Urinary bladder (tissue), 4 donors: ENCODE data around the gene IL10RA. TPM values are rescaled to one million over a fixed set of nuclear protein-coding genes. Genes with fewer than 3 reads are reported as not detected.
"Not testable (repeated sequence)": the region's sequence is repeated elsewhere in the genome, so short reads cannot be mapped to it uniquely, and the experiment has no call there.

ENCODE experiments used
- DNase-seq: peaks from one replicate; pipeline ENCODE4 v3.0.0-alpha.2; 2015; ENCODE audit errors: extremely low spot score
- H3K27ac ChIP-seq: one replicate; pipeline ENCODE4 v1.5.1; 2013; ENCODE audit warnings: low read depth, mild to moderate bottlenecking, moderate library complexity
- H3K36me3 ChIP-seq: one replicate; pipeline ENCODE4 v1.6.1; 2013; ENCODE audit warnings: mild to moderate bottlenecking, moderate library complexity; ENCODE audit not compliant: insufficient read depth
- H3K4me1 ChIP-seq: one replicate; pipeline ENCODE4 v1.6.1; 2013; ENCODE audit warnings: mild to moderate bottlenecking, moderate library complexity; ENCODE audit not compliant: insufficient read depth
- H3K4me3 ChIP-seq: one replicate; pipeline ENCODE4 v1.5.1; 2013; ENCODE audit warnings: low read depth, low read length
- WGBS: extraction: QIAGEN DNeasy Blood & Tissue Kit; methylation state at CpG from one replicate; pipeline ENCODE4 v1.1.7; 2013; 5-methylcytosine and 5-hydroxymethylcytosine counted together
- polyA plus RNA-seq: library from polyadenylated mRNA; stranded (reverse); fragments of 200-250 nt; gene quantifications from one replicate; pipeline ENCODE4 v1.2.3, GENCODE V29; 2013
- total RNA-seq: library from RNA; depleted of rRNA; stranded (reverse); fragments of >200 nt; gene quantifications from one replicate; pipeline ENCODE4 v1.2.3, GENCODE V29; 2014
- donor health status: healthy with polysubstance abuse.
- donor health status: healthy.

Gene IL10RA
- total and polyA plus RNA-seq, 2 donors = 8.7 to 10.8 TPM

- Histone ChIP-seq H3K27ac (no peak overlapping the region), H3K4me1 (no peaks in the 10 kb centered on the region), H3K4me3 (no peak overlapping the region), H3K36me3 (no peaks in the 10 kb centered on the region)
- no peak for DNase-seq
- 40% methylated on average over 9 of the region's 9 CpGs for WGBS
Measured at GRCh38 chr11:117972629-117973502, 13.3 kb upstream of the IL10RA start.

- 86% methylated on average over 4 of the region's 4 CpGs for WGBS
- no peaks in the 10 kb centered on the region for H3K4me1 ChIP-seq
- no peaks in the 10 kb centered on the region for H3K36me3 ChIP-seq
- DNase-seq = no peak
- H3K4me3 ChIP-seq = no peak overlapping the region
- no peak overlapping the region for H3K27ac ChIP-seq
Measured at GRCh38 chr11:117973503-117973860, 12.7 kb upstream of the IL10RA start.

GRCh38 chr11:117976445-117976844, 9.7 kb upstream of the IL10RA start:
- no peaks in the 10 kb centered on the region for H3K4me1 ChIP-seq
- H3K27ac ChIP-seq = no peak overlapping the region
- no peaks in the 10 kb centered on the region for H3K36me3 ChIP-seq
- WGBS = 89% methylated on average over 4 of the region's 4 CpGs
- H3K4me3 ChIP-seq = no peak overlapping the region
- DNase-seq = no peak

DNA sequence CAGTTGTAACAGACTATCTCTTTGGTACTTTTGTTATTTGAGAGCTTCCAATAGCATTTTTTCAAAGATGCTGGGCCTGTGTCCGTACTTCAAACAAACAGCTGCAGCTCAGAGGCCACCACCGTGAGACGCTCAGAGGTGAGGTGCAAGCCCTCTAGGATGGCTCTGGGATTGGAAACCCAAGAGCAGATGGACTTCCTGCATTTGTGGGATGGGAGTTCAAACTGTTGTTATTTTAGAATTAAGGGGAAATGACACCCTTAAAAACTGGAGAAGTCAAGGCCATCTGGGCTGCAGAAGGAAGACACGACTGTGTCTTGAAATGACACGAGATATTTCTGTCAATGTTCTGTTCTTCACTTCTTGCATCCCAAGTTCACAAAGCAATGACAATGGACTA, 9.2 kb upstream of the IL10RA start:
- Histone ChIP-seq H3K27ac (no peak overlapping the region), H3K4me3 (no peak overlapping the region), H3K4me1 (no peaks in the 10 kb centered on the region), H3K36me3 (no peaks in the 10 kb centered on the region)
- DNase-seq = no peak
- WGBS = 86% methylated on average over 5 of the region's 5 CpGs

DNA sequence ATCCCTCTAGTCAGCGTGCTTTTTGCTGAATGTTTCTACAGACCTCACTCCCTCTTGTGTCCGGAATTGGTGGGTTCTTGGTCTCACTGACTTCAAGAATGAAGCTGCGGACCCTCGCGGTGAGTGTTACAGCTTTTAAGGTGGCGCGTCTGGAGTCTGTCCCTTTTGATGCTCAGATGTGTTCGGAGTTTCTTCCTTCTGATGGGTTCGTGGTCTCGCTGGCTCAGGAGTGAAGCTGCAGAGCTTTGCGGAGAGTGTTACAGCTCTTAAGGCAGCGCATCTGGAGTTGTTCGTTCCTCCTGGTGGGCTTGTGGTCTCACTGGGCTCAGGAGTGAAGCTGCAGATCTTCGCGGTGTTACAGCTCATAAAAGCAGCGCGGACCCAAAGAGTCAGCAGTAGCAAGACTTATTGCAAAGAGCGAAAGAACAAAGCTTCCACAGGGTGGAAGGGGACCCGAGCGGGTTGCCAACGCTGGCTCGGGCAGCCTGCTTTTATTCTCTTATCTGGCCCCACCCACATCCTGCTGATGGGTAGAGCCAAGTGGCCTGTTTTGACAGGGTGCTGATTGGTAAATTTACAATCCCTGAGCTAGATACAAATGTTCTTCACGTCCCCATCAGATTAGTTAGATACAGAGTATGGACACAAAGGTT, 8.5 kb upstream of the IL10RA start:
- H3K4me3 ChIP-seq, DNase-seq, H3K4me1 ChIP-seq, H3K36me3 ChIP-seq, H3K27ac ChIP-seq: not testable (repeated sequence)
- WGBS = 74% methylated on average over 23 of the region's 23 CpGs

DNA sequence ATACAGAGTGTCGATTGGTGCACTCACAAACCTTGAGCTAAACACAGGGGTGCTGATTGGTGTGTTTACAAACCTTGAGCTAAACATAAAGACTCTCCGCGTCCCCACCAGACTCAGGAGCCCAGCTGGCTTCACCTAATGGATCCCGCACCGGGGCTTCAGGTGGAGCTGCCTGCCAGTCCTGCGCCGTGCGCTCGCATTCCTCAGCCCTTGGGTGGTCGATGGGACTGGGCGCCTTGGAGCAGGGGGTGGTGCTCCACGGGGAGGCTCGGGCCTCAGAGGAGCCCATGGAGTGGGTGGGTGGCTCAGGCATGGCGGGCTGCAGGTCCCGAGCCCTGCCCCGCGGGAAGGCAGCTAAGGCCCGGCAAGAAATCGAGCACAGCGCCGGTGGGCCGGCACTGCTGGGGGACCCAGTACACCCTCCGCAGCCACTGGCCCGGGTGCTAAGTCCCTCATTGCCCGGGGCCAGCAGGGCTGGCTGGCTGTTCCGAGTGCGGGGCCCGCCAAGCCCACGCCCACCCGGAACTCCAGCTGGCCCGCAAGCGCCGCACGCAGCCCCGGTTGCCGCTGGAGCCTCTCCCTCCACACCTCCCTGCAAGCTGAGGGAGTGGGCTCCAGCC, 7.8 kb upstream of the IL10RA start:
- H3K4me1 ChIP-seq, H3K4me3 ChIP-seq, DNase-seq, H3K36me3 ChIP-seq, H3K27ac ChIP-seq: not testable (repeated sequence)
- 93% methylated on average over 36 of the region's 36 CpGs for WGBS

DNA sequence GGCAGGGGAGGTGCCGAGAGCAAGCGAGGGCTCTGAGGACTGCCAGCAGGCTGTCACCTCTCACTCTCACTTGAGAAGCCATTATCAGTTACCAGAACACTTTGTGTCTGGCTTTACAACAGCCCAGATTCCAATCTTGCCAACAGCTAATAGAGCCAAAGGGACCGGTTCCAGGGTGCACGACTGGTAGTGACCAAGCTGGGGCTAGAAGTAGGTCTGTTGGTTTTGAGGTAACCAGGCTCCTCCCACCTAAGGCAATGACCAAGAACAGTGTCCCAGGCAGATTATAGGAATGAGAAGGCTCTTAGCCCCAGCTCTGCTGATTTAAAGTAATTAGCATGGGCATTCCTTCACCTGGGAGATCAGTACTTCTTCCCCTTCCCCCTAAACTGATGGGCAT, 7.2 kb upstream of the IL10RA start:
- H3K27ac ChIP-seq = no peak overlapping the region
- H3K4me1 ChIP-seq = no peaks in the 10 kb centered on the region
- no peak overlapping the region for H3K4me3 ChIP-seq
- no peak for DNase-seq
- WGBS = 64% methylated on average over 4 of the region's 4 CpGs
- no peaks in the 10 kb centered on the region for H3K36me3 ChIP-seq

DNA sequence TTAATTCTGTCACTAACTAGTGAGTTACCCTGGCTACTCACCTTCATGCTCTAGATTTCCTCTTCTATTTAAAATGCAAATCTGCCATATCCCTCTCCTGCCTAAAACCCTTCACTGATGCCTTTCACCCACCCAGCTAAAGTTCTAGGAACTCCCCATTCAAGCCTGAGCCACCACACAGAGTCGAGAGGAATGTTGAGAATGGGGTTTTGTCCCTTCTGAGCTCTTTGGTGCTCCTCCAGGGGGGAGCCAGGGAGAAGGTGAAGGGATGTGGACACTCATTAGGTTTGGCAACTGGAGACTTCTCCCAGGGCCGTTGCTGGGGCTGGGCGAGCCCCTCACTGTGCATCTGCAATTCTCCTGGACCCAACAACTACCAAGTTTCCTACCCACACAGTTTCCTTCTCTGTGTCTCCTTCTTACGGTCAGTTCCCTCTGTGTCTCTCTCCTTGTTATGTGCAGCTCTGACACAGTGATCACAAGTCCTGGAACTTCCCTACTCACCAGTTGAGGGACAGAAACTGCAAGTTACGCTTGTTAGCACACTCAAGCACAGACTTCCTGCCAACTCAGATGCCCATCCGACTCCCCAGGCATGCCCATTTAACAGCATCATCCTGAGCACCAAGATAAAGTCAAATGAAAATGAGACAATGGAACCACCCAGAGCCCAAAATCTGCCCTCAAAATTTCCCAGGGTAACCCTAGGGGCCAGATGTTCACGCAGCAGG, 6.5 kb upstream of the IL10RA start:
- H3K4me3 ChIP-seq = no peak overlapping the region
- no peak overlapping the region for H3K27ac ChIP-seq
- 75% methylated on average over 7 of the region's 7 CpGs for WGBS
- H3K36me3 ChIP-seq = no peaks in the 10 kb centered on the region
- H3K4me1 ChIP-seq = no peaks in the 10 kb centered on the region
- no peak for DNase-seq

DNA sequence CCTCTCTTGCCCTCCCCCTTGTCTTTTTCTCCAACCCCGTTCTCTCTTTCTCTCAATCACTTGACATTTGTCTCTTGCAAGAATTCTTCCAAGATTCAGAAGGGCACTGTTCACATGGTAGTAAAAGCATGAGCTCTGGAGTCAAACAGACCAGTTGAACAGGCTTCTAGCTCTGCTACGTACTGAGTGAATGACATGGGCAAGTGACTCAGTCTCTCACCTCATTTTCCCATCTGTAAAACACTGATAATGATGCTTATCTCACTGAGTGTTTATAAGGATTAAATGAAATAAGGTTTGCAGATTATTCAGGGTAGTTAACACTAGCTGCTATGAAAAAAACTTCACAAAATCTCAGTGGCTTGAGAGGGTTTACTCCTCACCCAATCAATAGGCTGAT, 5.9 kb upstream of the IL10RA start:
- Histone ChIP-seq H3K4me1 (no peaks in the 10 kb centered on the region), H3K36me3 (no peaks in the 10 kb centered on the region), H3K4me3 (no peak overlapping the region), H3K27ac (no peak overlapping the region)
- DNase-seq = no peak
- 28% methylated on average over 2 of the region's 2 CpGs for WGBS

DNA sequence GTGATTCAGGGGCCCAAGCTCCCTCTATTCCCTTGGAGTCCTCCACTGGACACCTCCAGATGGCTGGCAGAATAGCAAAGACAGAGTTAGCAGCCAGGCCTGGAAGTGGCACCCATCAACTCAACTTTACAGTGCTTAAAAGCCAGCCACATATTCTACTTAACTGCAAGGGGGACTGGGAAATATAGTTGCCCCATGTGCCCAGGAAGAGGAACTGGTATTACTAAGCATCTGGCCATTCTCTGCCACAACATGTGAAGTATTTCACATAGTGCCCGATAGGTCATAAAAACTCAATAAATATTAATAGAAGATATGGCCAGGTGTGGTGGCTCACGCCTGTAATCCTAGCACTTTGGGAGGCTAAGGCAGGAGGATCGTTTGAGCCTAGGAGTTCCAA, 5.5 kb upstream of the IL10RA start:
- Histone ChIP-seq H3K36me3 (no peaks in the 10 kb centered on the region), H3K4me1 (no peaks in the 10 kb centered on the region), H3K4me3 (no peak overlapping the region), H3K27ac (no peak overlapping the region)
- no peak for DNase-seq
- 85% methylated on average over 3 of the region's 3 CpGs for whole genome bisulfite sequencing

GRCh38 chr11:117983163-117983475, 3.1 kb upstream of the IL10RA start:
- WGBS = 91% methylated on average over 3 of the region's 3 CpGs
- Histone ChIP-seq H3K36me3 (no peaks in the 10 kb centered on the region), H3K27ac (no peak overlapping the region), H3K4me3 (no peak overlapping the region), H3K4me1 (no peaks in the 10 kb centered on the region)
- no peak for DNase-seq

GRCh38 chr11:117984476-117984875, 1.7 kb upstream of the IL10RA start:
- H3K36me3 ChIP-seq = no peaks in the 10 kb centered on the region
- H3K27ac ChIP-seq = no peak overlapping the region
- WGBS = 65% methylated on average over 4 of the region's 4 CpGs
- no peaks in the 10 kb centered on the region for H3K4me1 ChIP-seq
- no peak overlapping the region for H3K4me3 ChIP-seq
- DNase-seq = no peak

- Histone ChIP-seq H3K27ac (no peak overlapping the region), H3K4me3 (peak overlapping the region; percentile 43), H3K4me1 (no peaks in the 10 kb centered on the region), H3K36me3 (no peaks in the 10 kb centered on the region)
- 76% methylated on average over 15 of the region's 15 CpGs for WGBS
- DNase-seq = no peak
Measured at GRCh38 chr11:117986981-117987574, 884 bp downstream of the IL10RA start.
